ENCODE measurements around the gene TEX19.
"Not testable (repeated sequence)": the region's sequence is repeated elsewhere in the genome, so short reads cannot be mapped to it uniquely, and the experiment has no call there.

TEX19 gene

GRCh38 chr17:82406131-82406671, 47.2 kb downstream of the TEX19 start:
- Mint-ChIP-seq H3K36me3 (ENCODE audit: low read depth) (peaks cover 16% of the 10 kb centered on the region), H3K9me3 (no peaks in the 10 kb centered on the region), H3K4me3 (no peak overlapping the region), H3K27me3 (ENCODE audit: low read depth) (no peaks in the 10 kb centered on the region), H3K27ac (no peak overlapping the region), H3K4me1 (ENCODE audit: low read depth) (peaks cover 7% of the 10 kb centered on the region)

GRCh38 chr17:82407255-82407654, 48.2 kb downstream of the TEX19 start:
- peaks cover 4% of the 10 kb centered on the region for H3K4me1 Mint-ChIP-seq (ENCODE audit: low read depth)
- no peak overlapping the region for H3K4me3 Mint-ChIP-seq
- H3K9me3 Mint-ChIP-seq, result no peaks in the 10 kb centered on the region
- H3K36me3 Mint-ChIP-seq (ENCODE audit: low read depth), result peaks cover 12% of the 10 kb centered on the region
- no peak overlapping the region for H3K27ac Mint-ChIP-seq
- no peaks in the 10 kb centered on the region for H3K27me3 Mint-ChIP-seq (ENCODE audit: low read depth)

- Mint-ChIP-seq H3K27me3 (ENCODE audit: low read depth) (no peaks in the 10 kb centered on the region), H3K36me3 (ENCODE audit: low read depth) (peaks cover 10% of the 10 kb centered on the region), H3K9me3 (no peaks in the 10 kb centered on the region), H3K4me1 (ENCODE audit: low read depth) (peaks cover 2% of the 10 kb centered on the region), H3K4me3 (no peak overlapping the region), H3K27ac (no peak overlapping the region)
These were observed 49.4 kb downstream of the TEX19 start for GRCh38 chr17:82408288-82408937.

DNA sequence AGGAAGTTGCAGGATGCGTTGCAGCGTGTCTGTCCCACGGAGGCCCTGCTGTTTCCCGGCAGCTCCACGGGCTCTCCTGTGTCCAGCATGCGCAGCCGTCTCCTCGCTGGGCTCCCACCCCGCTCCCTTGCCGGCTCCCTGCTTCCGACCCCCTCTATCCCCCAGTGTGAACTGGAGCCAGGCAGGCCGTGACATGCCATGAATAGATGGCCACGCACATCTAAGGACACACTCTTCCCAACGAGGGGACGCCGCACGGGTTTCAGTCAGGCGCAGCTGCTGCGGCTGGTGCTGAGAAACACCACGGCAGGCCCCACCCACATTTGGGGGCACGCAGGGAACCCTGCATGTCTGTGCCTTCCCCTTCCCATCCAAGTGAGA, 49.9 kb downstream of the TEX19 start:
- Mint-ChIP-seq H3K27me3 (ENCODE audit: low read depth) (no peaks in the 10 kb centered on the region), H3K4me3 (no peak overlapping the region), H3K36me3 (ENCODE audit: low read depth) (peaks cover 10% of the 10 kb centered on the region), H3K4me1 (ENCODE audit: low read depth) (peaks cover 2% of the 10 kb centered on the region), H3K9me3 (no peaks in the 10 kb centered on the region), H3K27ac (no peak overlapping the region)

GRCh38 chr17:82410014-82410716, 51.1 kb downstream of the TEX19 start:
- peaks cover 9% of the 10 kb centered on the region for H3K4me1 Mint-ChIP-seq (ENCODE audit: low read depth)
- no peaks in the 10 kb centered on the region for H3K27me3 Mint-ChIP-seq (ENCODE audit: low read depth)
- no peak overlapping the region for H3K4me3 Mint-ChIP-seq
- H3K36me3 Mint-ChIP-seq (ENCODE audit: low read depth), result peaks cover 11% of the 10 kb centered on the region
- no peak overlapping the region for H3K27ac Mint-ChIP-seq
- H3K9me3 Mint-ChIP-seq, result no peaks in the 10 kb centered on the region

- H3K27me3 Mint-ChIP-seq (ENCODE audit: low read depth), result no peaks in the 10 kb centered on the region
- H3K4me3 Mint-ChIP-seq, result no peak overlapping the region
- H3K27ac Mint-ChIP-seq, result no peak overlapping the region
- H3K9me3 Mint-ChIP-seq, result no peaks in the 10 kb centered on the region
- peaks cover 9% of the 10 kb centered on the region for H3K36me3 Mint-ChIP-seq (ENCODE audit: low read depth)
- H3K4me1 Mint-ChIP-seq (ENCODE audit: low read depth), result peaks cover 9% of the 10 kb centered on the region
These were observed 52.5 kb downstream of the TEX19 start for GRCh38 chr17:82411396-82412053.

DNA sequence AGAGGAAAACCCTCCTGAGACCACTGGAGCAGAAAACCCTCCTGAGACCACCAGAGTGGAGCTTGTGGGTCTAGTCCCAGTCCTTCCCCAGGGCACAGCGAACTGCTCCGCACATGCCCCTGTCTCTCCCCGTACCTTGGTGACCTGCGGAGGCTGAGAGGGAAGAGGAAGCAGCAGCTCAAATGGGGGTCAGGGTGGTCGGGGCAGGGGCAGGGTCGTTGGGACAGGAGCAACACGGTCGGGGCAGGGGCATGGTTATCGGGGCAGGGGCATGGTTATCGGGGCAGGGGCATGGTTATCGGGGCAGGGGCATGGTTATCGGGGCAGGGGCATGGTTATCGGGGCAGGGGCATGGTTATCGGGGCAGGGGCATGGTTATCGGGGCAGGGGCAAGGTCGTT, 53.0 kb downstream of the TEX19 start:
- not testable (repeated sequence) for H3K4me1 Mint-ChIP-seq (ENCODE audit: low read depth); H3K4me3 Mint-ChIP-seq; H3K27me3 Mint-ChIP-seq (ENCODE audit: low read depth); H3K27ac Mint-ChIP-seq; H3K9me3 Mint-ChIP-seq; H3K36me3 Mint-ChIP-seq (ENCODE audit: low read depth)

GRCh38 chr17:82412535-82413520, 53.8 kb downstream of the TEX19 start:
- H3K9me3 Mint-ChIP-seq, result no peaks in the 10 kb centered on the region
- H3K36me3 Mint-ChIP-seq (ENCODE audit: low read depth), result peaks cover 9% of the 10 kb centered on the region
- no peak overlapping the region for H3K4me3 Mint-ChIP-seq
- H3K27ac Mint-ChIP-seq, result no peak overlapping the region
- no peaks in the 10 kb centered on the region for H3K27me3 Mint-ChIP-seq (ENCODE audit: low read depth)
- H3K4me1 Mint-ChIP-seq (ENCODE audit: low read depth), result peaks cover 10% of the 10 kb centered on the region
